Kidney epithelial cell (primary cell): Measurements from ENCODE around the gene KRTAP1-5. TPM values are rescaled to one million over a fixed set of nuclear protein-coding genes. Genes with fewer than 3 reads are reported as not detected.
"Not testable (repeated sequence)": the region's sequence is repeated elsewhere in the genome, so short reads cannot be mapped to it uniquely, and the experiment has no call there.

Source experiments
- DNase-seq: peaks from one replicate; pipeline ENCODE4 v3.0.0-alpha.2; 2010; ENCODE audit warnings: low read depth
- H3K27me3 ChIP-seq: 2 replicates; pipeline ENCODE4 v1.6.0; 2011; ENCODE audit warnings: low read length; ENCODE audit not compliant: control insufficient read depth, insufficient read depth
- H3K36me3 ChIP-seq: 2 replicates; pipeline ENCODE4 v1.5.1; 2011; ENCODE audit warnings: low read length; ENCODE audit not compliant: control insufficient read depth, insufficient read depth
- H3K4me3 ChIP-seq: 2 replicates; pipeline ENCODE4 v1.5.1; 2011; ENCODE audit warnings: low read depth, mild to moderate bottlenecking, control low read depth, low read length
- CTCF ChIP-seq: IDR thresholded peaks from 2 replicates; pipeline ENCODE4 v1.5.1; 2011; ENCODE audit warnings: mild to moderate bottlenecking, moderate library complexity, low read length, control low read depth, inconsistent platforms; ENCODE audit not compliant: insufficient read depth, poor library complexity, severe bottlenecking
- total RNA-seq: library from RNA; depleted of rRNA; stranded (reverse); fragments of >200 nt; gene quantifications from 2 replicates; pipeline ENCODE4 v1.2.3, GENCODE V29; 2015

The KRTAP1-5 gene
- total RNA-seq, 1 donor from 2014 or later, result not detected

DNA sequence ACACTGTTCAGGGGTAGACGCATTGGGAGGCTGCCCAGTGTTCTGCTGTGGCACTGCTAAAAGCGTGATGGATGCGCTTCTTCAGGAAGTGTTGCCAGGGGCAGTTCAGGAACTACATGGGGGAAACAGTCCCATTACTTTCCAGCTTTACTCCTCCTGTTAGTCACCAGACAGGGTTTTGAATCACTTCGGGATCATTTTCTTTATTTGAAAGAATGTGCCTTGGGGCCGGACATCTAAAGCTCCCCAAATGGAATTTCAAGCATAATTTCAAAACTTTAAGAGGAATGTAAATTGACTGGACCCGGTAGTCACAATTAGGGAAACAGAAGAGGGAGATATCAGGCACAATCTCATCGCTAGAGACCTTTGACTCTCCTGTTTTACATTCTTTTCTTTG is 21.4 kb upstream of the KRTAP1-5 start:
- H3K27me3 ChIP-seq, result no peaks in the 10 kb centered on the region
- DNase-seq, result no peak
- no peak for TF ChIP-seq CTCF
- no peak overlapping the region for H3K4me3 ChIP-seq
- H3K36me3 ChIP-seq, result no peaks in the 10 kb centered on the region

DNA sequence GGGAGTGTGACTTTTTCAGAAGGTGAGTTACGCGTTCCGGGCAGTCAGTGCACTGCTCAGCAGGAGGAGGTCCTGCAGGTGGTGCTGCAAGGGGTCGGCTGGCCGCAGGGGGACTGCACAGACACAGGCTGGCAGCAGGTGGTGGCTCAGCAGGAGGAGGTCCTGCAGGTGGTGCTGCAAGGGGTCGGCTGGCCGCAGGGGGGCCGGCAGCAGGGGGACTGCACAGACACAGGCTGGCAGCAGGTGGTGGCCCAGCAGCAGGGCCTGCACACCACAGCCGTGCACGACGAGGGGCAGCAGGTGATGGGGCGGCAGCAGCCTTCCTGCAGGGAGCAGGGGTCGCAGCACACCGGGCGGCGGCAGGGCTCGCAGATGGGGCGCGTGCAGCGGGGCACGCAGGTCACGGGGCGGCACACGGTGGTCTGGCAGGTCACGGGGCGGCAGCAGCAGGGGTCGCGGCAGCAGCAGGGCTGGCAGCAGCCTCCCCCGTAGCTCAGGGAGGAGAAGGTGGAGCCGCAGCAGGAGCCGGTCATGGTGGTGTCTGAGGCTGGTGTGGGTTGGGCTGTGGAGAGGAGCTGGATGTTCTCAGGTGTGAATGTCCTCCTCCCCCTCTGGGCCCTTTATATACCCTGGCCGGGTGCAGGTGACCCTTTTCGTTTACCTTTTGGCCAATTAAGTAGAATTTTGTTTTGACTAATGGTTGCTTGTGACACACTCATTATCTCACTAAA is 19.9 kb upstream of the KRTAP1-5 start, which contains the start of gene KRTAP2-1:
Gene KRTAP2-1, minus strand, starts transcription at position 582 of the 731 bp plus-strand sequence. Its CDS starts 49 bp downstream, at position 533.
- not testable (repeated sequence) for H3K36me3 ChIP-seq, H3K4me3 ChIP-seq, DNase-seq, H3K27me3 ChIP-seq

- TF ChIP-seq CTCF, result no peak
- DNase-seq, result no peak
Observed at GRCh38 chr17:41042953-41043352, 15.9 kb upstream of the KRTAP1-5 start.

DNA sequence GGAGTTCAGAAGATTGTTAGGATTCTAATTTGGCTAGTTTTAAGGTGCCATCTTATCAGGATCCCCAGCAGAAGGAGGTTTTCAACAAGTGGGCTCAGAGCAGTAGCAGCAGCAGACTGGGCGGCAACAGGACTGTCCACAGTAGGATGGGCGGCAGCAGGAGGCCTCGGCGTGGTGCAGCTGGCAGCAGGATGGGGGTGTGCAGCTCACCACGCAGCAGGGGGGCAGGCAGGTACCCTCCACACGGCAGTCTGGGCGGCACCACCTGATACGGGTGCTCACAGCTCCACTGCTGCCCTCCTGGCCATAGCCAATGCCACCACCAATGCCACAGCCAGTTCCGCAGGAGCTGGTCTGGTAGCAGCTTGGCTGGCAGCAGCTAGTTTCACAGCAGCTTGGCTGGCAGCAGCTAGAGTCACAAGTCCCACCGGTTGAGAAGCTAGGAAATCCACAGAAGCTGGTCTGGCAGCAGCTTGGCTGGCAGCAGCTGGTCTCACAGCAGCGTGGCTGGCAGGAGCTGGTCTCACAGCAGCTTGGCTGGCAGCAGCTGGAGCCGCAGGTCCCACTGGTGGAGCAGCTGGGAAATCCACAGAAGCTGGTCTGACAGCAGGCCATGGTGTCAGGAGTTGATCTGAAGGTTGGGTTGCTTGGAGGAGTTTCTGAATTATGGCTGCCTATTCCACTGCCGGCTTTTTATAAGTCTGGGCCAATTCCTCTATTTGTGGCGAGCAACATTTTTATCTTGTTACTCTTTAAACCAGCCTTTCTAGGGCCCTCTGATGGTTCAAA is 14.0 kb upstream of the KRTAP1-5 start, which contains the start of gene KRTAP1-1:
Gene KRTAP1-1, minus strand, starts transcription at position 668 of the 789 bp plus-strand sequence. Its CDS starts 53 bp downstream, at position 615.
- DNase-seq, H3K36me3 ChIP-seq, H3K27me3 ChIP-seq, H3K4me3 ChIP-seq: not testable (repeated sequence)

More at GRCh38 chr17:41042953-41043352, 15.9 kb upstream of the KRTAP1-5 start:
- Histone ChIP-seq H3K27me3 (no peaks in the 10 kb centered on the region), H3K36me3 (no peaks in the 10 kb centered on the region), H3K4me3 (no peak overlapping the region)

GRCh38 chr17:41037853-41038350 is 10.9 kb upstream of the KRTAP1-5 start:
- Histone ChIP-seq H3K4me3 (no peak overlapping the region), H3K27me3 (no peaks in the 10 kb centered on the region), H3K36me3 (no peaks in the 10 kb centered on the region)
- no peak for TF ChIP-seq CTCF
- no peak for DNase-seq

GRCh38 chr17:41034346-41034935 is 7.4 kb upstream of the KRTAP1-5 start, which contains the start of gene KRTAP1-3:
Gene KRTAP1-3, minus strand, starts transcription at chr17:41034874. Its CDS starts 53 bp downstream, at chr17:41034821.
- H3K4me3 ChIP-seq, H3K36me3 ChIP-seq, DNase-seq, H3K27me3 ChIP-seq: not testable (repeated sequence)
